GM12878 (cell line): ENCODE results near the gene NCR3LG1. TPM values are rescaled to one million over a fixed set of nuclear protein-coding genes. Genes with fewer than 3 reads are reported as not detected.

Source experiments
- BCLAF1 ChIP-seq: fragments of 450-650 bp; IDR thresholded peaks from 2 replicates; pipeline ENCODE4 v1.6.1; 2017; ENCODE audit warnings: antibody characterized with exemption, mild to moderate bottlenecking, moderate library complexity
- CBX3 ChIP-seq: fragments of 200-600 bp; sonication (generic); IDR thresholded peaks from 2 replicates; pipeline ENCODE4 v1.6.1; 2016; ENCODE audit warnings: low read depth, borderline replicate concordance
- CREB1 ChIP-seq: IDR thresholded peaks from 2 replicates; pipeline ENCODE4 v1.6.1; 2012; ENCODE audit warnings: low read depth, mild to moderate bottlenecking, inconsistent platforms
- ELK1 ChIP-seq: IDR thresholded peaks from 2 replicates; pipeline ENCODE4 v1.6.1; 2012; ENCODE audit warnings: low read depth, low read length, improper control_type of control experiment
- FOS ChIP-seq: IDR thresholded peaks from 3 replicates; pipeline ENCODE4 v1.6.1; 2011; ENCODE audit warnings: borderline replicate concordance; ENCODE audit not compliant: insufficient read length; ENCODE audit errors: extremely low read depth
- FOXK2 ChIP-seq: fragments of 450-650 bp; IDR thresholded peaks from 2 replicates; pipeline ENCODE4 v1.6.1; 2017; ENCODE audit warnings: mild to moderate bottlenecking, moderate library complexity
- FOXM1 ChIP-seq: IDR thresholded peaks from 2 replicates; pipeline ENCODE4 v1.6.1; 2012; ENCODE audit warnings: low read depth, mild to moderate bottlenecking, inconsistent platforms, low read length, moderate library complexity
- HDGF ChIP-seq: fragments of 450-650 bp; IDR thresholded peaks from 2 replicates; pipeline ENCODE4 v1.6.1; 2016; ENCODE audit warnings: antibody characterized with exemption
- KLF5 ChIP-seq: fragments of 450-650 bp; IDR thresholded peaks from 2 replicates; pipeline ENCODE4 v1.6.1; 2014; ENCODE audit warnings: mild to moderate bottlenecking; ENCODE audit not compliant: partially characterized antibody
- MAX ChIP-seq: IDR thresholded peaks from 2 replicates; pipeline ENCODE4 v1.6.1; 2012; ENCODE audit warnings: low read depth, low read length, improper control_type of control experiment
- SMAD5 ChIP-seq: IDR thresholded peaks from 2 replicates; pipeline ENCODE4 v1.6.1; 2016; ENCODE audit warnings: antibody characterized with exemption, low read depth
- SMARCA5 ChIP-seq: fragments of 450-650 bp; IDR thresholded peaks from 2 replicates; pipeline ENCODE4 v1.6.1; 2017; ENCODE audit warnings: mild to moderate bottlenecking
- USF2 ChIP-seq: IDR thresholded peaks from 2 replicates; pipeline ENCODE4 v1.6.1; 2011; ENCODE audit warnings: low read depth, low read length, improper control_type of control experiment, borderline replicate concordance
- ZBTB11 ChIP-seq: fragments of 450-650 bp; formaldehyde crosslinking; IDR thresholded peaks from 2 replicates; pipeline ENCODE4 v1.5.0; 2022; ENCODE audit warnings: mild to moderate bottlenecking, missing genetic modification characterization
- ZNF24 ChIP-seq: fragments of 450-650 bp; IDR thresholded peaks from 2 replicates; pipeline ENCODE4 v1.6.1; 2017; ENCODE audit warnings: antibody characterized with exemption, mild to moderate bottlenecking
- polyA plus RNA-seq, 11 experiments: library from polyadenylated mRNA; depleted of rRNA in 4 of 11; unstranded in 6 of 11; stranded (reverse) in 5 of 11; fragments of >200 nt; fragmentation: Nextera tagmentation in 4 of 11; fragmentation: Illumina TruSeq in 1 of 11; extraction: Ambion mirVana in 4 of 11; extraction: Trizol in 1 of 11; gene quantifications; 1 replicate in 1 of 11; 2 replicates in 10 of 11; pipeline versions ENCODE4 v1.2.1 to v1.2.3, GENCODE V29; 2011 to 2016; ENCODE audit warnings: inconsistent platforms in 2 of 11, missing spikeins in 2 of 11, low read depth in 1 of 11
- total RNA-seq, 4 experiments: library from RNA; depleted of rRNA in 3 of 4; stranded (reverse); fragments of >200 nt in 3 of 4; fragmentation: Illumina TruSeq in 1 of 4; extraction: Trizol in 1 of 4; gene quantifications; 2 replicates each; pipeline versions ENCODE4 v1.2.1 to v1.2.3, GENCODE V29; 2013 to 2021

The NCR3LG1 gene
- total and polyA plus RNA-seq, 10 of the 15 experiments (the other 5 are each of a cell fraction or from before 2014, with no cell fraction given) = under 0.01 to 0.18 (median 0.11) TPM; not detected in 2

- TF ChIP-seq ZBTB11 (CRISPR knock-in tag) = no peak
- TF ChIP-seq CBX3 = no peak
- no peak for TF ChIP-seq SMARCA5
- no peak for TF ChIP-seq FOS
- no peak for TF ChIP-seq FOXK2
- TF ChIP-seq FOXM1 = no peak
- TF ChIP-seq HDGF = no peak
- TF ChIP-seq ELK1 = no peak
- TF ChIP-seq USF2 = no peak
- TF ChIP-seq BCLAF1 = no peak
- TF ChIP-seq CREB1 = no peak
- TF ChIP-seq SMAD5 = no peak
- TF ChIP-seq KLF5 = no peak
- no peak for TF ChIP-seq MAX
- no peak for TF ChIP-seq ZNF24
These were observed 7.7 kb upstream of the NCR3LG1 start (continued) for GRCh38 chr11:17343907-17344306.
